ELR (cell line): ENCODE data around the gene ZHX3.

Source experiments
- DNase-seq: peaks from one replicate; pipeline ENCODE4 v3.0.0-alpha.2; 2015; ENCODE audit warnings: low read depth

Gene ZHX3

GRCh38 chr20:41222703-41223102 lies 94.8 kb downstream of the ZHX3 start:
- DNase-seq: no peak

- DNase-seq: no peak
Measured at GRCh38 chr20:41222296-41222695, 95.2 kb downstream of the ZHX3 start.

GRCh38 chr20:41221614-41222218 lies 95.8 kb downstream of the ZHX3 start:
- no peak for DNase-seq

GRCh38 chr20:41219824-41220223 lies 97.7 kb downstream of the ZHX3 start:
- no peak for DNase-seq

- DNase-seq: peak; percentile 18
Measured at GRCh38 chr20:41218466-41218865, 99.1 kb downstream of the ZHX3 start.

GRCh38 chr20:41217422-41217821 lies 100.1 kb downstream of the ZHX3 start:
- no peak for DNase-seq

- no peak for DNase-seq
Measured at GRCh38 chr20:41214666-41215065, 102.9 kb downstream of the ZHX3 start.

- DNase-seq: no peak
Measured at GRCh38 chr20:41214202-41214601, 103.3 kb downstream of the ZHX3 start.

- DNase-seq: peak; percentile 48
Measured at GRCh38 chr20:41213150-41213820, 104.2 kb downstream of the ZHX3 start.

GRCh38 chr20:41205313-41205712 lies 112.2 kb downstream of the ZHX3 start:
- DNase-seq: no peak

GRCh38 chr20:41204304-41205265 lies 112.9 kb downstream of the ZHX3 start:
- no peak for DNase-seq

GRCh38 chr20:41203660-41204059 lies 113.9 kb downstream of the ZHX3 start:
- DNase-seq: no peak

GRCh38 chr20:41202426-41202825 lies 115.1 kb downstream of the ZHX3 start:
- no peak for DNase-seq

- no peak for DNase-seq
Measured at GRCh38 chr20:41201760-41202159, 115.8 kb downstream of the ZHX3 start.

GRCh38 chr20:41200446-41201202 lies 116.9 kb downstream of the ZHX3 start:
- DNase-seq: no peak

- no peak for DNase-seq
Measured at GRCh38 chr20:41198443-41198842, 119.1 kb downstream of the ZHX3 start.

- no peak for DNase-seq
Measured at GRCh38 chr20:41196653-41197225, 120.8 kb downstream of the ZHX3 start.

- DNase-seq: no peak
Measured at GRCh38 chr20:41192575-41192974, 125.0 kb downstream of the ZHX3 start.

GRCh38 chr20:41191562-41192500 lies 125.7 kb downstream of the ZHX3 start:
- no peak for DNase-seq

GRCh38 chr20:41187668-41188067 lies 129.9 kb downstream of the ZHX3 start:
- no peak for DNase-seq
